ENCODE data around the gene SYNE3.
A peak's percentile ranks its signal among the peaks of the same experiment; 100 is the strongest.

Gene SYNE3

DNA sequence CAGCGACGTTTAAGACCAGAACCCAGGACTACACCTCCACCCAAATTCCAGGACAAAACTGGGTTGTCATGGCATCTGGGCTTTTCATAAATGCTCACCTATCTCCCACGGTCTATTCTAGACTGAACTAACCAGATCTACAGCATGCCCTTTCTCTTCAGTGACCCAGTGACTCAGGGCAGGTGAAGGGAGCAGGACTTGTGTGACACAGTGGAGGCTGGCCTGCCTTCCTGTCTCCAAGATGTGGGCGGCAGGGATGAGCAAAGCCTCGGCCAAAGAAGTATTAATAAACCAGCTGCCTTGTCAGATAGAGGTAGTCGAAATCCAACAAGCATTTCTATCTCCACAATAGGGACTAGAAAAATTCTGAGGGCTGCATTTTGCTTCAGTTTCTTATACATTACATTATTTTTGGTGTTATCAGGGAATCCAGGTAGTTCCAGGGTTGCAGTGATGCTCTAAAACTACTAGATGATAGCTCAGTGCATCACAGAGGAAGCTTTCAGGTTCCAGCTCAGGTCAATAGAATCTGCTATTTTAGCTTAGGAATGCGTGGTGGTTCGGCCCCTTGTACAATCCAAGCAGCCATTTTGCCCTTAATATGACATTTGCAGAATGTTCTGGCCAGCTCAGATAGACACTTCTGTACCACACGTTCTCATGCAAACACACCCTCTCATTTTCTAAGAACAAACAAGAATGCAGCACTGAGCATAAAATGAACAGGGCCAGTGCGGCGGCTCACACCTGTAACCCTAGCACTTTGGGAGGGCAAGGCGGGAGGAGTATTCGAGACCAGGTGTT lies 14.2 kb upstream of the SYNE3 start:
- no peak overlapping the region for H3K4me3 ChIP-seq (ENCODE audit: low read depth in 1 of 2, low read length in 2 of 2)
- H3K27me3 ChIP-seq (ENCODE audit: low read depth, low read length), result no peaks in the 10 kb centered on the region
- H3K27ac ChIP-seq (ENCODE audit: low read length), result no peak overlapping the region
- no peaks in the 10 kb centered on the region for H3K9me3 ChIP-seq (ENCODE audit: control insufficient read depth in 1 of 2, low read length in 2 of 2)
- peaks cover 15 to 30% of the 10 kb centered on the region in 2 donors for H3K4me1 ChIP-seq (ENCODE audit: control insufficient read depth in 1 of 2, insufficient read depth in 2 of 2, low read length in 2 of 2)
- no peaks in the 10 kb centered on the region for H3K36me3 ChIP-seq (ENCODE audit: control insufficient read depth in 1 of 2, insufficient read depth in 2 of 2, low read length in 2 of 2)

DNA sequence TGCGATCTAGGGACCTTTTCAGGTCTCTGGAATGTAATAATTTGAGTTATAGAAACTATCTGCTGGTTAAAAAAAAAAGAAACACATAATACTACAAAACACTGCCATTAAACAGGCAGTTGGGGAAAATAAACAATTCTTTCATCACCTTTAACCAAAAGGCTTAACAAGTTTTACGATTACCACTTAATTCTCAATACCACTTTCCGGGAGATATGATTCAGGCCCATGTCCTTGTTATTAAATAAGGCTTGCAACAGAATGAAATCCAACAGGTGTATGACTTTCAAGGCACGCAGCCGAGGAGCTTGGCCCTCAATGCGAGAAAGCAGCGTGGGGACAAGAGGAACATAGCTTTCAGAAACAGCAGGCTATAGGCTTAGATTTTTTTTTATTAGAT lies 12.8 kb upstream of the SYNE3 start:
- H3K9me3 ChIP-seq (ENCODE audit: control insufficient read depth in 1 of 2, low read length in 2 of 2), result no peaks in the 10 kb centered on the region
- no peak overlapping the region for H3K4me3 ChIP-seq (ENCODE audit: low read depth in 1 of 2, low read length in 2 of 2)
- no peaks in the 10 kb centered on the region for H3K27me3 ChIP-seq (ENCODE audit: low read depth, low read length)
- H3K4me1 ChIP-seq (ENCODE audit: control insufficient read depth in 1 of 2, insufficient read depth in 2 of 2, low read length in 2 of 2), result peaks cover 19 to 30% of the 10 kb centered on the region in 2 donors
- H3K27ac ChIP-seq (ENCODE audit: low read length), result no peak overlapping the region
- H3K36me3 ChIP-seq (ENCODE audit: control insufficient read depth in 1 of 2, insufficient read depth in 2 of 2, low read length in 2 of 2), result no peaks in the 10 kb centered on the region

DNA sequence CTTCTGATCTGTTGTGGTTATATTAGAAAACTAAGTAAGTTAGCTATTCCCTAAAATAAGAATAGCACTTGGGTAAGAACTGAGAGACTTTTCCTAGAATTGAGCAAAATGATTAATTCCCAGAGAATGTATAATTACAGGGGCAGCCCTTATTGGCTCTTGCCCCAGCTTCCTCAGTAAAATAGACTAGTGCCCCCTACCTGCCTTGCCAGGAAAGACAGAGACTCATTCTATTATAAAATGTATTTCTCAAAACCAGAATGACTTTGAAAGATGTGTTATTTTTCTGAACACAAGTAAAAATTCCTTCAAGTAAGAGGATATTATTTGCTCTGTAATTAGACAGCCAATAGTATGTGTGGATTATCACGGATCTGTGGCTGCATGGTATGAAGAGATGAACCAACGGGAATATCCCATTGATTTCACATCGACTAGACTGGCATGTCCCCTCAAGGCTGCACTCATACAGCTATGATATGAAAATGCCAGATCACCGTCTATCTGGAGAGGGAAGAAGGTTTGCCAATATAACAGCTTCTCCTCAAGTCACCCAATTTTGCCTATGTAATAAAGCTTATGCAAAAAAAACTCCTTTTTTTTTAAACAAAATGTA lies 11.0 kb upstream of the SYNE3 start:
- no peak overlapping the region for H3K4me3 ChIP-seq (ENCODE audit: low read depth in 1 of 2, low read length in 2 of 2)
- no peaks in the 10 kb centered on the region for H3K9me3 ChIP-seq (ENCODE audit: control insufficient read depth in 1 of 2, low read length in 2 of 2)
- H3K27me3 ChIP-seq (ENCODE audit: low read depth, low read length), result no peaks in the 10 kb centered on the region
- no peaks in the 10 kb centered on the region for H3K36me3 ChIP-seq (ENCODE audit: control insufficient read depth in 1 of 2, insufficient read depth in 2 of 2, low read length in 2 of 2)
- H3K27ac ChIP-seq (ENCODE audit: low read length), result peak overlapping the region; percentile 52
- peaks cover 15 to 16% of the 10 kb centered on the region in 2 donors for H3K4me1 ChIP-seq (ENCODE audit: control insufficient read depth in 1 of 2, insufficient read depth in 2 of 2, low read length in 2 of 2)

DNA sequence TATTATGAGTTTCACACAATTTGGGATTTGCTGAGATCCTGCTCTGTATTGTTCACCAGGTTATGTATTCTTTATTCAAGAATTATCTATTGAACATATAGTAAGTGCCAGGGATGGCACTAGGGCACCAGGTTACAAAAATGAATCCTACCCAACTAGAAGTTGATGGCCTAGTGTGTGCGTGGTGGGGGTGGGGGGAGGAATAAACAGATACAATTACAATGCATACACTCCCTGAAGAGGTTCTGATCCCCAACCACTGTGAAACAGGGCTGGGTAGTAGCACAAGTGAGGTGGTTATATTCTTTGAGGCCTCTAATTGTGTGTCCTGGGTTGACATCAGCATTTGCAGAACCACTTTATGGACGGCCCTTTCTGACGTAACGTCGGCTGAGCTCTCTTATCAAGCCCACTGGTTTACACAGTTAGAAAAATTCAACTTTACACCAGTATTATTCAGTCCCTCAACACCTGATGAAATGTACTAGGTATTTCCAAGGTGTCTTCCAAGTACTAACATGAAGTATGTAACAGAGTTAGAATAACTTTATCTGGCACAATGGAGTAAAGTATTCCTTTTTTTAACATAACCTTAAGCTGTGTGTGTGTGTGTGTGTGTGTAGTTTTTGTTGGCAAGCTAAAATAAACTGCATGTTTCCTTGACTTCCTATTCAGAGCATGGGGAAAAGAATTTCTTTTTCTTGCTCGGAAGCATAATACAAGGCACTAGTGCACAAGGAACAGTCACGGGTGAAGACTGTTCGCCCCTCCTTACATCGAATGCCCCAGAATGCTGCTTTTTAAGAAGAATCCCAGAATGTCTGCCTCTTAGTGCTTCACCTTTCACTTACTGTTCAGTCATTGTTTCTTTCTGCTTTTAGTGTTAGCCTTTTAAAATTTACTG lies 10.3 kb upstream of the SYNE3 start:
- no peaks in the 10 kb centered on the region for H3K9me3 ChIP-seq (ENCODE audit: control insufficient read depth in 1 of 2, low read length in 2 of 2)
- no peaks in the 10 kb centered on the region for H3K27me3 ChIP-seq (ENCODE audit: low read depth, low read length)
- peak overlapping the region; percentile 52 for H3K27ac ChIP-seq (ENCODE audit: low read length)
- H3K4me3 ChIP-seq (ENCODE audit: low read depth in 1 of 2, low read length in 2 of 2), result no peak overlapping the region
- H3K36me3 ChIP-seq (ENCODE audit: control insufficient read depth in 1 of 2, insufficient read depth in 2 of 2, low read length in 2 of 2), result no peaks in the 10 kb centered on the region
- peaks cover 13 to 15% of the 10 kb centered on the region in 2 donors for H3K4me1 ChIP-seq (ENCODE audit: control insufficient read depth in 1 of 2, insufficient read depth in 2 of 2, low read length in 2 of 2)

DNA sequence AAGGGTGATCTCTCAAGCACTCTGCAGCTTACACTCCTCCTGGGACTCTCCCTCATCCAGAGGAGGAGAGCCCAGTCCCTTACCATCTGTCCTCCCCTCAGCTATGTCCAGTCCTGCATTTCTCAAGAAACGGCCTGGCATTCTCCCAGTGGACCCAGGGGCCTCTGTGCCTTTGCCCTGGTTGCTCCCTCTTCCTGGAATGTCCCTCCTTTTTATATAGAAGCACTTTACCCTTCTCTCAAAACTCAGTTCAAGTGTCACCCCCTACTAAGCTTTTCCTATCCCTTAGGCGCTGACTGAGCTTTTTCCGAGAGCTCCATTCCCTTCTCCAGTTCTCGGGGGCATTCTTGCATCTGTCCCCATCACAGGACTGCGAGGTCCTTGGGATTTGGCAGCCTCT lies 9.5 kb upstream of the SYNE3 start:
- H3K27ac ChIP-seq (ENCODE audit: low read length), result no peak overlapping the region
- H3K4me1 ChIP-seq (ENCODE audit: control insufficient read depth in 1 of 2, insufficient read depth in 2 of 2, low read length in 2 of 2), result peaks cover 11 to 15% of the 10 kb centered on the region in 2 donors

DNA sequence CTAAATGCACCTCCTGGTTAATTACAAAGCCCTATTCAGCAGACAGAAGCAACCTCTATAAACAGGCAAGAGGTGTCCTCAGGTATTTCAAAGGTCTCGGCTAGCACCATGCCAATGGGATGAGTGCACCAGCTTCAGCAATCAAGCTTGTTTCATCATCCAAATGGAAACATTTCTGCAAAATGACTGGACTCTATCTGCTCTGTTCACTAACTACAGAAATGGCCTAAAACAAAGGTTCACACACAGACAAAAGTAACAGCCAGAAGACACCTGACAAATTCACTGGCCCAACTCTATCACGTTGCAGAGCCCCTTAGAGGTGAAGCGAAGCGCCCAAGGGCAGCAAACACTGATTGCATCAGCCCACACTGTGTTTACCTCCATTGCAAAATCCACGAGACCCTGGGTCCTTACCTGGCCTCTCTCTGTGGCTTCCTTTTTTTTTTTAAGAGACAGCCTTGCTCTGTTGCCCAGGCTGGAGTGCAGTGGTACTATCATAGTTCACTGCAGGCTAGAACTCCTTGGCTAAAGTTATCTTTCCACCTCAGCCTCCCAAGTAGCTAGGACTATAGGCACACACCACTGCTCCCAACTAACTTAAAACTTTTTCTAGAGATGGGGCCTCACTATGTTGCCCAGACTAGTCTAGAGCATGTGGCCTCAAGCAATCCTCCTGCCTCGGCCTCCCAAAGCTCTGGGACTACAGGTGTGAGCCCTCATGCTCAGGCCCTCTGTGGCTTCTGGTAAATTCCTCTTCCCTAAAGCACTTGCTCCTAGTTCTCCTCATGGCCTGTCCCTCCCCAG lies 8.5 kb upstream of the SYNE3 start:
- Histone ChIP-seq H3K4me3 (ENCODE audit: low read depth in 1 of 2, low read length in 2 of 2) (no peak overlapping the region), H3K36me3 (ENCODE audit: control insufficient read depth in 1 of 2, insufficient read depth in 2 of 2, low read length in 2 of 2) (no peaks in the 10 kb centered on the region), H3K27ac (ENCODE audit: low read length) (no peak overlapping the region), H3K27me3 (ENCODE audit: low read depth, low read length) (no peaks in the 10 kb centered on the region), H3K9me3 (ENCODE audit: control insufficient read depth in 1 of 2, low read length in 2 of 2) (no peaks in the 10 kb centered on the region), H3K4me1 (ENCODE audit: control insufficient read depth in 1 of 2, insufficient read depth in 2 of 2, low read length in 2 of 2) (peaks cover 5 to 22% of the 10 kb centered on the region in 2 donors)

More for the DNA sequence above, 9.5 kb upstream of the SYNE3 start:
- Histone ChIP-seq H3K27me3 (ENCODE audit: low read depth, low read length) (no peaks in the 10 kb centered on the region), H3K4me3 (ENCODE audit: low read depth in 1 of 2, low read length in 2 of 2) (no peak overlapping the region), H3K9me3 (ENCODE audit: control insufficient read depth in 1 of 2, low read length in 2 of 2) (no peaks in the 10 kb centered on the region), H3K36me3 (ENCODE audit: control insufficient read depth in 1 of 2, insufficient read depth in 2 of 2, low read length in 2 of 2) (no peaks in the 10 kb centered on the region)

DNA sequence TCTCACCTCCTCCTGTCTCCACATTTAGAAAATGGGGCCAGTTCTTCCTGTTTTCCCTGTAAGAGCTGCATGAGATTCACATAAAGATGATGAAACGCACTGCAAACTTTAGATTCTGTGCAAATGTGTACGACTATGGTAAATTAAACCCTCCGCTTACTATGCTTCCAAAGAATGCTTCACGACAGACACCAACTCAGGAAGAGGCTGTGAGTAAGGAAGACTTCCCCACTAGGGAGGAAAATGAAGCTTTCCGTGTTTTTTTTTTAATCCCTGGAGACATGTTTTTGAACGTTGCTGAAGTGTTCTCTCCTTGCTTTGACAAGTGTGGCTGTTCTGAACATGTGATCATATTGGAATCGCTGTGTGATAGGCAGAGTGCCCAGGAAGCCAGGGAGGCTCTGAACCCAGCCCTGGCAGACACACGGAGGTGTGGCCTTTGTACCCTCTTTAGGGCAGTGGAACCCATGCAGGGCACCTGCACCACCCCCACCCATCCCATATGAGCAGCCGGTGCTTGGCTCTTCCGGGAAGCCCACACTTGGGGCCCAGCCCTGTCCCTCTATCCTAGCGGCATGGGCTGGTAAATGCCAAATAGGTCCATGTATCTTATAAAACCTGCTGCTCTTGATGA lies 7.5 kb upstream of the SYNE3 start:
- Histone ChIP-seq H3K27me3 (ENCODE audit: low read depth, low read length) (no peaks in the 10 kb centered on the region), H3K9me3 (ENCODE audit: control insufficient read depth in 1 of 2, low read length in 2 of 2) (no peaks in the 10 kb centered on the region), H3K4me3 (ENCODE audit: low read depth in 1 of 2, low read length in 2 of 2) (peak overlapping the region in 1 of 2 donors; percentile 24), H3K4me1 (ENCODE audit: control insufficient read depth in 1 of 2, insufficient read depth in 2 of 2, low read length in 2 of 2) (peaks cover 5 to 24% of the 10 kb centered on the region in 2 donors), H3K27ac (ENCODE audit: low read length) (peak overlapping the region; percentile 4), H3K36me3 (ENCODE audit: control insufficient read depth in 1 of 2, insufficient read depth in 2 of 2, low read length in 2 of 2) (no peaks in the 10 kb centered on the region)

DNA sequence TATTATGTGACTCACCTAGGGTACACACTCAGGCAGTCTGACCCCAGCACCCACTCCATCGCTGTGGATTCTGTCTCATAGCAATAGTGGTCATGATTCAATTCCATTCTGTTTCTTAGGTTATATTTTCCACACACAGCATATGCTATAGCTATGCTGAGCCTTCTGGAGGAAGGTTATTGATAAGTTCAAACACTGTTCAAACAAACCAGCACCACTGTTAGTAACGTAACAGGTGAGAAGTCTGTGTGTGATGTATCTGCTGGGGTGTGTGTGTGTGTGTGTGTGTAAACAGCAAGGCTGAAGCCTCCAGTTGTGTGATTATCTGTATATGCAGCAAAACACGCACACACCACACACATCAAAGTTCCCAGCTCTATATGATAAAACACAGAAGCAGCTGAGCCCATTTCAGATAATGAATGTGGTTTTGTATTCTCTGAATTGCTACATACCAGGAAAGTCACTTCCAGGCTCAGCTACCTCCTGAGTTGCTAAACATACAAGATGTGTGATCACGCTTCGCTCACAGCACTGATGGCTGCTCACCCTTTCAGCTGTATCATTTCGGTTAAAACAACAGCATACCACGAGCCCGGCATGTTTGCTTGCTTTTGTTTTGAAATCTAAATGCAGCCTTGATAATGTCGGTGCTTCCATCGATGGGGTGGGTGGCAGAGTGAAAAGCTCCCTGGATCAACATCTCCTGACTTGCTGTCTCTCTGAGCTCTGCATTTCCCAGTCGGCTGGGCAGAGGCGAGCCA lies 6.8 kb upstream of the SYNE3 start:
- no peaks in the 10 kb centered on the region for H3K36me3 ChIP-seq (ENCODE audit: control insufficient read depth in 1 of 2, insufficient read depth in 2 of 2, low read length in 2 of 2)
- H3K9me3 ChIP-seq (ENCODE audit: control insufficient read depth in 1 of 2, low read length in 2 of 2), result no peaks in the 10 kb centered on the region
- H3K4me3 ChIP-seq (ENCODE audit: low read depth in 1 of 2, low read length in 2 of 2), result peak overlapping the region in 1 of 2 donors; percentile 24
- peak overlapping the region; percentile 4 for H3K27ac ChIP-seq (ENCODE audit: low read length)
- no peaks in the 10 kb centered on the region for H3K27me3 ChIP-seq (ENCODE audit: low read depth, low read length)
- peaks cover 5 to 31% of the 10 kb centered on the region in 2 donors for H3K4me1 ChIP-seq (ENCODE audit: control insufficient read depth in 1 of 2, insufficient read depth in 2 of 2, low read length in 2 of 2)

DNA sequence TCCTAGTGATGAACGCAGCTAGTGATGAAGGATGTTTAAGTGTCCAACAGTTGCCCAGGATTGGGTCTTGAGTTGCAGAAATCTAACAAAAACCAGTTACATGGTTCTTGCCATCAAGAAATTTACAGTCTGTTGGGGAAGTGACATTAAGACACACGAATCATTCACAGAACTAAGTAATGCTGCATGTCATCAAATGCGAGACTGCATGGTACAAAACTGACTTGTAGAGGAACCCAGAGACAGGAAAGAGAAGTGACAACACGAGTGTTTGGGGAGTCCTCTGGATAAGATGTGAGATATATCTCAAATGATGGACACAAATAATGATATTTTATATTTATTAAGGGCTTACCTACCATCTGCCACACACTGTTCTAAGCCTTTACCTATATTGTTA lies 6.1 kb upstream of the SYNE3 start:
- Histone ChIP-seq H3K4me3 (ENCODE audit: low read depth in 1 of 2, low read length in 2 of 2) (no peak overlapping the region), H3K4me1 (ENCODE audit: control insufficient read depth in 1 of 2, insufficient read depth in 2 of 2, low read length in 2 of 2) (peaks cover 7 to 36% of the 10 kb centered on the region in 2 donors), H3K27me3 (ENCODE audit: low read depth, low read length) (no peaks in the 10 kb centered on the region), H3K27ac (ENCODE audit: low read length) (no peak overlapping the region), H3K36me3 (ENCODE audit: control insufficient read depth in 1 of 2, insufficient read depth in 2 of 2, low read length in 2 of 2) (no peaks in the 10 kb centered on the region), H3K9me3 (ENCODE audit: control insufficient read depth in 1 of 2, low read length in 2 of 2) (no peaks in the 10 kb centered on the region)

DNA sequence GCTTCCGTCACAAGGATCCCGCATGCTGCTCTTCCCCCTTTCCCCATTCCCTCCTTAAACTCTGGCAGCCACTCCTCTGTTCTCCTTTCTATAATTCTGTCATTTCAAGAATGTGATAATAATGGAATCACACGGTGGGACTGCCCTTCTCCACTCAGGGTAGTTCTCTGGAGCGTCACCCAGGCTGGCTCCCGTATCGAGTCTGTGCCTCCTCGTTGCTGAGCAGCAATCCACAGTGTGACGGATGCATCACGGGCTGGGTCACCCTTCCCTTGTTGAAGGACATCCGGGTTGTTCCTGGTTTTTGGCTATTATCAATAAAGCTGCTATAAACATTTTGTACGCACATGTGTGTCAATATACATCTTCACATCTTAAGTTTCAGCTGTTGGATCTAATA lies 5.7 kb upstream of the SYNE3 start:
- Histone ChIP-seq H3K4me1 (ENCODE audit: control insufficient read depth in 1 of 2, insufficient read depth in 2 of 2, low read length in 2 of 2) (peaks cover 11 to 38% of the 10 kb centered on the region in 2 donors), H3K27me3 (ENCODE audit: low read depth, low read length) (no peaks in the 10 kb centered on the region), H3K9me3 (ENCODE audit: control insufficient read depth in 1 of 2, low read length in 2 of 2) (no peaks in the 10 kb centered on the region), H3K4me3 (ENCODE audit: low read depth in 1 of 2, low read length in 2 of 2) (no peak overlapping the region), H3K27ac (ENCODE audit: low read length) (no peak overlapping the region), H3K36me3 (ENCODE audit: control insufficient read depth in 1 of 2, insufficient read depth in 2 of 2, low read length in 2 of 2) (no peaks in the 10 kb centered on the region)

Measured in muscle layer of duodenum (tissue), 2 donors.